Body of pancreas (tissue), 4 donors: ENCODE measurements around the gene RNF5. TPM values are rescaled to one million over a fixed set of nuclear protein-coding genes. Genes with fewer than 3 reads are reported as not detected.

ENCODE experiments used
- ATAC-seq: fragments of 150-250 bp; one replicate; pipeline ENCODE4 v1.9.1; 2016
- DNase-seq, 4 donors: peaks; one replicate each; pipeline ENCODE4 v3.0.0-alpha.2; 2019
- H3K27ac ChIP-seq, 4 donors: fragments of 200-600 bp; sonication (generic); 1 replicate in 3 of 4; 2 replicates in 1 of 4; pipeline versions ENCODE4 v1.5.1 to v1.6.1; 2016 to 2019; ENCODE audit warnings: mild to moderate bottlenecking in 1 of 4, mixed read lengths in 1 of 4, moderate library complexity in 1 of 4
- H3K27me3 ChIP-seq, 2 donors: fragments of 200-600 bp; sonication (generic); one replicate each; pipeline ENCODE4 v1.6.0; 2016; ENCODE audit warnings: mild to moderate bottlenecking in 1 of 2
- H3K36me3 ChIP-seq, 2 donors: fragments of 200-600 bp; sonication (generic); replicated peaks in 1 of 2; 2 replicates each; pipeline ENCODE4 v1.5.1; 2016; ENCODE audit warnings: low read depth in 2 of 2; ENCODE audit not compliant: insufficient read depth in 1 of 2
- H3K4me1 ChIP-seq: fragments of 200-600 bp; sonication (generic); one replicate; pipeline ENCODE4 v1.6.0; 2016
- H3K4me3 ChIP-seq, 2 donors: fragments of 200-600 bp; sonication (generic); 1 replicate in 1 of 2; 2 replicates in 1 of 2; pipeline ENCODE4 v1.5.1; 2016 to 2019
- H3K9me3 ChIP-seq, 3 donors: fragments of 200-600 bp; sonication (generic); 1 replicate in 2 of 3; 2 replicates in 1 of 3; pipeline ENCODE4 v1.5.1; 2016
- POLR2A ChIP-seq, 3 donors: fragments of 450-650 bp; IDR thresholded peaks; one replicate each; pipeline ENCODE4 v1.6.1; 2016; ENCODE audit warnings: antibody characterized with exemption in 3 of 3, mild to moderate bottlenecking in 2 of 3
- WGBS, 2 donors: methylation state at CpG; one replicate each; pipeline ENCODE4 v1.1.5; 2017; 5-methylcytosine and 5-hydroxymethylcytosine counted together
- intact Hi-C: fragments of 100-400 bp; cut with DNase I; formaldehyde crosslinking; loops from one replicate; pipeline ENCODE4 v1.15.1; 2023
- total RNA-seq, 2 donors: library from RNA; depleted of rRNA; stranded (reverse); fragments of >200 nt; gene quantifications; one replicate each; pipeline ENCODE4 v1.1.0, GENCODE V29; 2016
- TF ChIP-seq, protein P1 (sequence below), 7 experiments: fragments of 450-650 bp in 4 of 7; fragments of 200-600 bp in 3 of 7; sonication (generic) in 3 of 7; IDR thresholded peaks; one replicate each; pipeline ENCODE4 v1.5.1; 2016 to 2019; ENCODE audit warnings: antibody characterized with exemption in 7 of 7

RNF5 gene
- total RNA-seq, 2 donors from 2014 or later: 34.0 to 62.0 TPM

DNA sequence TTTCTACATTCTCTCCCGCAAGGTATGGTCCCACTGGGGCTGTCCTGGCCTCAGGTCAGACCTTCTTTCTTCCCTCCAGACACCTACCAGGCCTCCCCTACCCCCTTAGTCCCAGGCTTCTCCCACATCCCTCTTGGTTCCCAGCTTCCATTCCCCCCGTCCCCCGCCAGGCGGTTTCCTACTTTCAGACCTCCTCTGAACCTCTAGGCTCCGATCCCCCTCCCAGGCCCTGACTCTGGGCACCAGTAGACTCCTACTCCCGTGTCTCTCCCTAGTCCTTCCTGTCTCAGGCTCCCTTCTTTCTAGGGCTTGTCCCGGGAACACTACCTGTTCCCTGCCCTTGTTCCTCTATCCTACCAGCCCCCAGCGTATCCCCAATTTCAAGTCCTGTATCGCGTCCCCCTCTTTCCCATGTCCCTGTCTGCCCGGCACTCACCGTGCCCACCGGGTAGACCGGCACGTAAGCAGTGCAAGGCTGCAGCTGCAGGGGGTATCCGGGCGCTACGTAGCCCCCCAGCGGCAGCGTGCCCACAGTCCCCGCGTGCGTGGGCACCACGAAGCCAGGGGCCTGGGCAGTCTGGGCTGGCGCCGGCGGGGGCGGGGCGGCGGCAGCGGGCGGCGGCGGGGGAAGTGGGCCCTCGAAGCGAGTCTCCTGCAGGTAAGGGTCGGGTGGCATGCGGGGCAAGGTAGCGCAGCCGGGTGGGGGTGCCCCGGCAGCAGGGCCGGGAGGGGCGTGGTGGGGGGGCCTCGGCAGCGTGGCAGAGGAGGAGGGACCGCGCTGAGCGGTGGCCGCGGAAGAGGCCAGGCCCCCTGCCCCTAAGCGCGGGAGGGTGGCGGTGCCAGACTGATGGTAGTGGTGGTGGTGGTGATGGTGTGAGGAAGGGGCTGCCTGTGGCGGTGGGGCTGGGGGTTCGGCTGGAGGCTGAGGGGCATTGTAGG, 28.0 kb upstream of the RNF5 start:
- TF ChIP-seq, protein P1, sequence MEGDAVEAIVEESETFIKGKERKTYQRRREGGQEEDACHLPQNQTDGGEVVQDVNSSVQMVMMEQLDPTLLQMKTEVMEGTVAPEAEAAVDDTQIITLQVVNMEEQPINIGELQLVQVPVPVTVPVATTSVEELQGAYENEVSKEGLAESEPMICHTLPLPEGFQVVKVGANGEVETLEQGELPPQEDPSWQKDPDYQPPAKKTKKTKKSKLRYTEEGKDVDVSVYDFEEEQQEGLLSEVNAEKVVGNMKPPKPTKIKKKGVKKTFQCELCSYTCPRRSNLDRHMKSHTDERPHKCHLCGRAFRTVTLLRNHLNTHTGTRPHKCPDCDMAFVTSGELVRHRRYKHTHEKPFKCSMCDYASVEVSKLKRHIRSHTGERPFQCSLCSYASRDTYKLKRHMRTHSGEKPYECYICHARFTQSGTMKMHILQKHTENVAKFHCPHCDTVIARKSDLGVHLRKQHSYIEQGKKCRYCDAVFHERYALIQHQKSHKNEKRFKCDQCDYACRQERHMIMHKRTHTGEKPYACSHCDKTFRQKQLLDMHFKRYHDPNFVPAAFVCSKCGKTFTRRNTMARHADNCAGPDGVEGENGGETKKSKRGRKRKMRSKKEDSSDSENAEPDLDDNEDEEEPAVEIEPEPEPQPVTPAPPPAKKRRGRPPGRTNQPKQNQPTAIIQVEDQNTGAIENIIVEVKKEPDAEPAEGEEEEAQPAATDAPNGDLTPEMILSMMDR (IDR thresholded peaks at IDR 0.05): no peak
- H3K27ac ChIP-seq: no peak overlapping the region
- H3K4me3 ChIP-seq: no peak overlapping the region
- peaks cover 31% of the 10 kb centered on the region for H3K4me1 ChIP-seq
- no peaks in the 10 kb centered on the region for H3K36me3 ChIP-seq
- no peaks in the 10 kb centered on the region for H3K9me3 ChIP-seq
- ATAC-seq: no peak
- intact Hi-C loops: no loop called here
- 40 to 57% methylated on average over 30 to 54 of the region's 55 CpGs for WGBS, 2 donors
- H3K27me3 ChIP-seq: peaks cover 0 to 8% of the 10 kb centered on the region in 2 donors
- no peak for DNase-seq

DNA sequence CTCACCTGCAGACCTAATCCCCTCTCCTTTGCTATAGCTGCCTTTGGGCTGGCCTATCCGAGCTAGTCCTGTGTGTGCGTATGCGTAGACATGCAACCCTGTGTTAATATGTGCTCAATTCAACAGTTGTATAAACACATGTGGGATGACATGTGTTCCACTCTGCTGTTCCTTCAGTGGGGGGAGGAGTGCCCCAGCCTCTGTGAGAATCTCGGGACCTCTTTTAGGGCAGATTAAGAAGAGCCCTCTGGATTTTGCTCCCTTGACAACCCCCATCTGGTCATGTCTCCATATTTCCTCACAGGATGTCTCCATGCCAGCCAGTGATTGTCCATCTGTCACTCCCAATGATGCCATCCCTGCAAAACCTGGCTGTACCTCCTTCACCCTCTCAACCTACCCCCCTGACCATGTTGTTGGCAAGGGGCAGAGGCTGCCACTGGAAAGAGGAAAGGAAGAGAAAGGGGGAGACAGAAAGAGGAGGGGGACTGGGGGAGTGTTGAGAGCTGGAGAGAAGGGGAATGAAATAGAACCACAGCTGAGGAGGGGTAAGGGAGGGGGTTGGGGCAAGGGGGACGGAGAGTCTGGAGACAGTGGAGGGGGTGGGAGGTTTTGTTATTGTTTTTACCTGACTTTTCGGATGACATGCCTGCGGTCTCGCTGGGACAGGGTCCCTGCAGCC, 26.9 kb upstream of the RNF5 start:
- intact Hi-C loops: no loop called here
- no peak overlapping the region for H3K27ac ChIP-seq
- no peaks in the 10 kb centered on the region for H3K36me3 ChIP-seq
- TF ChIP-seq, protein P1 (IDR thresholded peaks at IDR 0.05): no peak
- no peak for TF ChIP-seq POLR2A (IDR thresholded peaks at IDR 0.05)
- no peaks in the 10 kb centered on the region for H3K9me3 ChIP-seq
- peaks cover 0 to 8% of the 10 kb centered on the region in 2 donors for H3K27me3 ChIP-seq
- ATAC-seq (no peak), DNase-seq (no peak)
- WGBS, 2 donors: 44 to 62% methylated on average over 8 of the region's 8 CpGs
- H3K4me3 ChIP-seq: no peak overlapping the region
- H3K4me1 ChIP-seq: peaks cover 39% of the 10 kb centered on the region

DNA sequence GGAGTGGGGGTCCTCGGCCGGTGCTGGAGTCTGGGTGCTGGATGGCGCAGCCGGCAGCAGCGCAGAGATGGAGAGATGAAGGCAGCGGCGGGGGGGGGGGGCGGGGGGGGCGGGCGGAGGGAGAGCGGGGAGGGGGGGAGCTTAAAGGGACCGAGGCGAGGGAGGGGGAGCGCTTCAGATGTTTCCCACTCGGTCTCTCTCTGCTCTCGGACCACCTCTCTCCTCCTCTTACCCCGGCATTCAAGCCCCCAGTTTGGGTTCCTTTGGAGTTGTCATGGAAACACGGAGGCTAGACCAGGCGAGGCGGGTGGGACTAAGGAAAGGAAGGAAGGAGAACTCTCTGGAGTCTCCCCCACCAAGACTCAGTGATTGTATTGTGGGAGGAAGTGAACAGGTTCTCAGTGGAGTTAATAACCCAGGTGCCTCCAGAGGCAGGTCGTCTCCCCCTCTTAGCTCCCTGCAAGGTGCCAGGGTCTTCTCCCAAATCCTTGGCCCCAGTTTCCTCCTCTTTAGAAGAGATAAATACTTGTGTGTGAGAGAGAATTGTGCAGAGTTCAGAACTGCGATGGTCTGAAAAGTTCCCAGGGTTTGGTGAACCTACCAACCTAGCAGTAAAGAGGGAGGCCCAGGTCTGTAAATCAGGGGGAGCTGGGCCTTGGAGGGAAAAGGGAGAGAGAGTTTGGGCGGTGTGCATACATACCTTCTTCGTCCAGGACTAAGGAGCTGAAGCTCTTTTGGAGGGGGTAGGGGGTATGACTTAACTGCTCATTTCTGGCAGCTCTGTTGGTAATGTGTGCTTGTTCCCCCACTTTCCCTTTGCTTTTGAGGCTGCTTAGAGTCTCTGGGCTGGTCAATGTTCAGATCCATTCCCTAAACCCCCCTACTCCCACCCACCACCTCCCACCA, 26.1 kb upstream of the RNF5 start, which contains the start of gene PRRT1:
Gene PRRT1, minus strand, starts transcription at position 77 of the 906 bp plus-strand sequence. CDS start 112 bp downstream, outside the sequence.
- Histone ChIP-seq H3K27ac (peak within 1 kb of the TSS in 2 of 4 donors; percentile 1 to 90), H3K27me3 (peaks cover 0 to 8% of the 10 kb centered on the region in 2 donors), H3K4me3 (no peak within 1 kb of the TSS), H3K9me3 (no peaks in the 10 kb centered on the region), H3K36me3 (no peaks in the 10 kb centered on the region), H3K4me1 (peaks cover 39% of the 10 kb centered on the region)
- TF ChIP-seq, protein P1 (IDR thresholded peaks at IDR 0.05): no peak
- DNase-seq: no peak
- intact Hi-C loops: no loop called here
- 42 to 44% methylated on average over 13 to 19 of the region's 24 CpGs for WGBS, 2 donors
- ATAC-seq: no peak

DNA sequence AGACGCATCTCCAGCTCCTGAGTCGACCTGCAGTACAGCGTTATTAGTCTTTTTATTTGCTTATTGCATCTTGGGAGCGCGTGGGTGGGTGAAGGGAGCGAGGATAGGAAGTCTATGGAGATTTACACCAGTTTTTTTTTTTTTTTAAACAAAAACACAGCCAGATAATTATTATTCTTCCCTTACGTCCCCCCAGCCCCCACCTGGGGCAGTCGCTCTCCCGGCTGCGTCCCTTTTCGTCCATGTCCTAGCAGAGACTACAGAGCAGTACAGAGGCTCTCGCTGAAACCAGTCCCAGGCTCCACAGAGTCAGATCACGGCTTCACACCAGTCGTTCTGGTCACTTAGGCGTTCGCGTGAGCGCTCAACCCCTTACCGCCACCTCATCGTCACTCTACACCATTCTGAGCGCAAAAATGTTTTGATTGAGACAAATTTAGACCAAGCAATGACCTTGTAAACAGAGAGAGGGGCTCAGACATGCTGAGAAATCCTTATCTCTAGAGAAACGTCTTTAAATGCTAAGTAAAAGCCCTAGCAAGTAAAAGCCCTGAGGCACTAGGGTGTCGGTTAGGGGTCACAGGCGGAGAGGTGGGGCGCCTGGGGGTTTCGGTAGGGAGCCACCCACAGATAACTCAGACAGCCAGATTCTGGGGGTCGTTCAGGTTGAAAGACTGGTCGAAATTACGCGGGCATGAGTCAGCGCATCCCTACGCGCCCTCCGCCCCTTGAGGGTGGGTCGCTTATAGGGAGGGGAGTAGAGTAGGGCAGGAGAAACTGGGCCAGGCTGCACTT, 25.2 kb upstream of the RNF5 start:
- no peak for TF ChIP-seq POLR2A (IDR thresholded peaks at IDR 0.05)
- TF ChIP-seq, protein P1 (IDR thresholded peaks at IDR 0.05): no peak
- H3K27me3 ChIP-seq: peaks cover 0 to 8% of the 10 kb centered on the region in 2 donors
- intact Hi-C loops: no loop called here
- no peaks in the 10 kb centered on the region for H3K36me3 ChIP-seq
- peaks cover 38% of the 10 kb centered on the region for H3K4me1 ChIP-seq
- no peak for ATAC-seq
- no peaks in the 10 kb centered on the region for H3K9me3 ChIP-seq
- no peak for DNase-seq
- peak overlapping the region; percentile 35 to 90 (median 77) for H3K27ac ChIP-seq
- 38 to 50% methylated on average over 35 of the region's 35 CpGs for WGBS, 2 donors
- peak overlapping the region in 1 of 2 donors; percentile 72 for H3K4me3 ChIP-seq
